PC-9 (cell line): ENCODE results near the gene SPATS2L. TPM values are rescaled to one million over a fixed set of nuclear protein-coding genes. Genes with fewer than 3 reads are reported as not detected.

Experiments used
- BruUV-seq: library from RNA; stranded (reverse); fragments of 400-500 nt; replicated peaks from 2 replicates; lab custom pipeline; 2021; lab: Mats Ljungman, UMichigan
- CTCF ChIA-PET: fragments of 300-600 bp; sonication (Branson Sonifier 250); formaldehyde crosslinking; loops from one replicate; lab custom pipeline; 2022; ENCODE audit warnings: antibody characterized with exemption; lab: Charles Lee
- POLR2A ChIA-PET: fragments of 300-600 bp; sonication (Branson Sonifier 250); formaldehyde crosslinking; loops from one replicate; lab custom pipeline; 2022; ENCODE audit warnings: antibody characterized with exemption; ENCODE audit not compliant: unreplicated experiment; lab: Charles Lee
- DNase-seq, 2 experiments: peaks; one replicate each; pipeline versions ENCODE4 v3.0.0 to v3.0.0-alpha.2; 2015 to 2022; ENCODE audit warnings: mixed read lengths in 1 of 2
- H2AFZ ChIP-seq: fragments of 200-600 bp; sonication (generic); 2 replicates; pipeline ENCODE4 v1.8.1; 2017; ENCODE audit warnings: antibody characterized with exemption
- H3F3A ChIP-seq: fragments of 200-600 bp; sonication (generic); 2 replicates; pipeline ENCODE4 v1.8.1; 2017; ENCODE audit warnings: antibody characterized with exemption, mild to moderate bottlenecking, low read depth; ENCODE audit not compliant: insufficient read depth
- H3K27ac ChIP-seq: fragments of 200-600 bp; sonication (generic); 2 replicates; pipeline ENCODE4 v1.6.1; 2016; ENCODE audit warnings: mixed run types
- H3K27me3 ChIP-seq: fragments of 200-600 bp; sonication (generic); 2 replicates; pipeline ENCODE4 v1.6.1; 2016; ENCODE audit warnings: low read depth, mixed run types; ENCODE audit not compliant: insufficient read depth
- H3K36me3 ChIP-seq: fragments of 200-600 bp; sonication (generic); 2 replicates; pipeline ENCODE4 v1.6.1; 2016; ENCODE audit warnings: low read depth, mixed run types
- H3K4me1 ChIP-seq: fragments of 200-600 bp; sonication (generic); replicated peaks from 2 replicates; pipeline ENCODE4 v1.6.1; 2016; ENCODE audit warnings: mixed run types; ENCODE audit not compliant: insufficient read depth
- H3K4me2 ChIP-seq: fragments of 200-600 bp; sonication (generic); 2 replicates; pipeline ENCODE4 v1.6.1; 2017; ENCODE audit warnings: mixed run types
- H3K4me3 ChIP-seq: fragments of 200-600 bp; sonication (generic); 2 replicates; pipeline ENCODE4 v1.6.1; 2016; ENCODE audit warnings: mixed run types
- H3K79me2 ChIP-seq: fragments of 200-600 bp; sonication (generic); 2 replicates; pipeline ENCODE4 v1.6.1; 2017; ENCODE audit warnings: low read depth, mixed run types
- H3K9me2 ChIP-seq: fragments of 200-600 bp; sonication (generic); 2 replicates; pipeline ENCODE4 v1.8.1; 2017; ENCODE audit warnings: mild to moderate bottlenecking; ENCODE audit not compliant: insufficient read depth
- H3K9me3 ChIP-seq: fragments of 200-600 bp; sonication (generic); 2 replicates; pipeline ENCODE4 v1.8.1; 2016; ENCODE audit warnings: low read depth; ENCODE audit not compliant: insufficient read depth
- H4K20me1 ChIP-seq: fragments of 200-600 bp; sonication (generic); 2 replicates; pipeline ENCODE4 v1.8.1; 2017; ENCODE audit not compliant: insufficient read depth
- CTCF ChIP-seq: fragments of 200-600 bp; sonication (generic); conservative IDR thresholded peaks from 2 replicates; pipeline ENCODE4 v1.6.1; 2017; ENCODE audit warnings: mixed run types, antibody characterized with exemption, mild to moderate bottlenecking, moderate library complexity
- EZH2 ChIP-seq: fragments of 200-600 bp; sonication (generic); IDR thresholded peaks from 2 replicates; pipeline ENCODE4 v1.8.0; 2017; ENCODE audit warnings: antibody characterized with exemption, low read depth
- intact Hi-C: fragments of 100-400 bp; cut with micrococcal nuclease; formaldehyde crosslinking; loops from one replicate; pipeline ENCODE4 v1.10.0; 2022; ENCODE audit not compliant: unreplicated experiment
- total RNA-seq: library from RNA; stranded (reverse); gene quantifications from 2 replicates; pipeline ENCODE4 v1.2.3, GENCODE V29; 2021

The SPATS2L gene
- total RNA-seq, 1 experiment from 2014 or later: 199 TPM

GRCh38 chr2:200411831-200412230 lies 105.3 kb downstream of the SPATS2L start:
- intact Hi-C loops: no loop called here
- H3K79me2 ChIP-seq: peaks cover 44% of the 10 kb centered on the region
- no peaks in the 10 kb centered on the region for H3K9me2 ChIP-seq
- no peak overlapping the region for H2AFZ ChIP-seq
- peaks cover 27% of the 10 kb centered on the region for H3F3A ChIP-seq
- BruUV-seq: no TSS peak
- peak in 1 of 2 experiments; percentile 40 for DNase-seq
- peaks cover 30% of the 10 kb centered on the region for H3K4me1 ChIP-seq
- peaks cover 33% of the 10 kb centered on the region for H3K36me3 ChIP-seq
- no peak overlapping the region for H3K4me2 ChIP-seq
- no peak overlapping the region for H3K27ac ChIP-seq
- H3K27me3 ChIP-seq: no peaks in the 10 kb centered on the region
- no peaks in the 10 kb centered on the region for H4K20me1 ChIP-seq
- CTCF ChIA-PET: no interaction called here
- H3K4me3 ChIP-seq: no peak overlapping the region
- POLR2A ChIA-PET: no interaction called here
- no peaks in the 10 kb centered on the region for H3K9me3 ChIP-seq
- no peak for TF ChIP-seq EZH2
- no peak for TF ChIP-seq CTCF

- Histone ChIP-seq H3K4me2 (no peak overlapping the region), H4K20me1 (no peaks in the 10 kb centered on the region), H3K36me3 (peaks cover 32% of the 10 kb centered on the region; the same call in 1 of the 2 replicates), H3F3A (peaks cover 4% of the 10 kb centered on the region; the same call in 1 of the 2 replicates), H3K27me3 (no peaks in the 10 kb centered on the region), H3K4me3 (no peak overlapping the region), H2AFZ (no peak overlapping the region), H3K9me2 (no peaks in the 10 kb centered on the region), H3K27ac (no peak overlapping the region), H3K4me1 (peaks cover 5% of the 10 kb centered on the region), H3K9me3 (no peaks in the 10 kb centered on the region), H3K79me2 (peaks cover 21% of the 10 kb centered on the region)
- ChIA-PET CTCF (no interaction called here), POLR2A (no interaction called here)
- TF ChIP-seq CTCF (no peak), EZH2 (no peak)
- no peak for DNase-seq
- BruUV-seq: no TSS peak
- intact Hi-C loops: no loop called here
Measured at GRCh38 chr2:200414367-200414766, 107.9 kb downstream of the SPATS2L start.

GRCh38 chr2:200415455-200415854 lies 109.0 kb downstream of the SPATS2L start:
- no peaks in the 10 kb centered on the region for H3K9me2 ChIP-seq
- no peaks in the 10 kb centered on the region for H3K27me3 ChIP-seq
- peaks cover 30% of the 10 kb centered on the region; the same call in 1 of the 2 replicates for H3K36me3 ChIP-seq
- no peak overlapping the region for H3K4me2 ChIP-seq
- H3K4me3 ChIP-seq: no peak overlapping the region
- TF ChIP-seq CTCF (no peak), EZH2 (no peak)
- ChIA-PET POLR2A (no interaction called here), CTCF (no interaction called here)
- no peaks in the 10 kb centered on the region for H3K9me3 ChIP-seq
- no peaks in the 10 kb centered on the region for H3K4me1 ChIP-seq
- no peaks in the 10 kb centered on the region for H4K20me1 ChIP-seq
- DNase-seq: no peak
- H2AFZ ChIP-seq: no peak overlapping the region
- no peak overlapping the region for H3K27ac ChIP-seq
- 0 out of 2 replicates have a peak, but pooled peaks cover 4% of the 10 kb centered on the region for H3F3A ChIP-seq
- peaks cover 12% of the 10 kb centered on the region for H3K79me2 ChIP-seq
- intact Hi-C loops: no loop called here
- no TSS peak for BruUV-seq
